ENCODE measurements around the gene SEBOX. TPM values are rescaled to one million over a fixed set of nuclear protein-coding genes. Genes with fewer than 3 reads are reported as not detected.

SEBOX gene
- total and polyA plus RNA-seq, 2 donors (not counting 1 experiment from before 2014, with no cell fraction given), result not detected

GRCh38 chr17:28328325-28328724 is 36.7 kb downstream of the SEBOX start:
- no peak overlapping the region for H2AFZ ChIP-seq (ENCODE audit: low read length)
- no peaks in the 10 kb centered on the region for H4K20me1 ChIP-seq (ENCODE audit: control insufficient read depth, extremely low read depth, insufficient read depth, low read length)
- H3K79me2 ChIP-seq (ENCODE audit: control insufficient read depth, insufficient read depth, low read length), result peaks cover 4% of the 10 kb centered on the region
- DNase-seq (ENCODE audit: low read depth in 2 of 2), result peak in 1 of 2 donors; percentile 44
- H3K9ac ChIP-seq (ENCODE audit: insufficient read depth, low read length), result no peak overlapping the region
- no peak overlapping the region for H3K4me2 ChIP-seq (ENCODE audit: extremely low read depth, insufficient read depth, low read length)
- no peaks in the 10 kb centered on the region for H3K27me3 ChIP-seq (ENCODE audit: control insufficient read depth, insufficient read depth, low read length)
- TF ChIP-seq CTCF (conservative IDR thresholded peaks at IDR 0.05 in 1 of 2, IDR thresholded peaks at IDR 0.05 in 1 of 2; ENCODE audit: low read depth in 1 of 2, low read length in 2 of 2) (no peak), EZH2 (IDR thresholded peaks at IDR 0.05; ENCODE audit: low read length, missing control alignments) (no peak)
- no peak overlapping the region for H3K27ac ChIP-seq (ENCODE audit: insufficient read depth, low read length)
- H3K4me1 ChIP-seq (ENCODE audit: control insufficient read depth, extremely low read depth, insufficient read depth, low read length), result peaks cover 3% of the 10 kb centered on the region
- no peak overlapping the region for H3K4me3 ChIP-seq (replicated peaks in 1 of 4; ENCODE audit: control extremely low read depth in 1 of 4, insufficient read depth in 1 of 4, low read depth in 3 of 4, low read length in 4 of 4)
- H3K9me3 ChIP-seq (ENCODE audit: control insufficient read depth, insufficient read depth, low read depth, low read length), result no peaks in the 10 kb centered on the region
- peaks cover 10% of the 10 kb centered on the region for H3K36me3 ChIP-seq (ENCODE audit: control insufficient read depth, insufficient read depth, low read length)

GRCh38 chr17:28327709-28328108 is 37.3 kb downstream of the SEBOX start:
- no peaks in the 10 kb centered on the region for H3K9me3 ChIP-seq (ENCODE audit: control insufficient read depth, insufficient read depth, low read depth, low read length)
- no peak overlapping the region for H3K27ac ChIP-seq (ENCODE audit: insufficient read depth, low read length)
- TF ChIP-seq CTCF (conservative IDR thresholded peaks at IDR 0.05 in 1 of 2, IDR thresholded peaks at IDR 0.05 in 1 of 2; ENCODE audit: low read depth in 1 of 2, low read length in 2 of 2) (peak in 1 of 2 donors; percentile 14), EZH2 (IDR thresholded peaks at IDR 0.05; ENCODE audit: low read length, missing control alignments) (no peak)
- H3K4me2 ChIP-seq (ENCODE audit: extremely low read depth, insufficient read depth, low read length), result no peak overlapping the region
- peaks cover 3% of the 10 kb centered on the region for H3K4me1 ChIP-seq (ENCODE audit: control insufficient read depth, extremely low read depth, insufficient read depth, low read length)
- no peak overlapping the region for H3K9ac ChIP-seq (ENCODE audit: insufficient read depth, low read length)
- H3K36me3 ChIP-seq (ENCODE audit: control insufficient read depth, insufficient read depth, low read length), result peaks cover 10% of the 10 kb centered on the region
- no peaks in the 10 kb centered on the region for H4K20me1 ChIP-seq (ENCODE audit: control insufficient read depth, extremely low read depth, insufficient read depth, low read length)
- H3K79me2 ChIP-seq (ENCODE audit: control insufficient read depth, insufficient read depth, low read length), result peaks cover 3% of the 10 kb centered on the region
- no peak overlapping the region for H3K4me3 ChIP-seq (replicated peaks in 1 of 4; ENCODE audit: control extremely low read depth in 1 of 4, insufficient read depth in 1 of 4, low read depth in 3 of 4, low read length in 4 of 4)
- H3K27me3 ChIP-seq (ENCODE audit: control insufficient read depth, insufficient read depth, low read length), result no peaks in the 10 kb centered on the region
- no peak overlapping the region for H2AFZ ChIP-seq (ENCODE audit: low read length)
- DNase-seq (ENCODE audit: low read depth in 2 of 2), result peak in 1 of 2 donors; percentile 49

GRCh38 chr17:28327031-28327607 is 37.9 kb downstream of the SEBOX start:
- Histone ChIP-seq H3K36me3 (ENCODE audit: control insufficient read depth, insufficient read depth, low read length) (peaks cover 10% of the 10 kb centered on the region), H3K27ac (ENCODE audit: insufficient read depth, low read length) (no peak overlapping the region), H3K9ac (ENCODE audit: insufficient read depth, low read length) (no peak overlapping the region), H3K27me3 (ENCODE audit: control insufficient read depth, insufficient read depth, low read length) (no peaks in the 10 kb centered on the region), H3K4me2 (ENCODE audit: extremely low read depth, insufficient read depth, low read length) (no peak overlapping the region), H2AFZ (ENCODE audit: low read length) (no peak overlapping the region), H3K4me3 (replicated peaks in 1 of 4; ENCODE audit: control extremely low read depth in 1 of 4, insufficient read depth in 1 of 4, low read depth in 3 of 4, low read length in 4 of 4) (no peak overlapping the region), H3K9me3 (ENCODE audit: control insufficient read depth, insufficient read depth, low read depth, low read length) (no peaks in the 10 kb centered on the region), H3K79me2 (ENCODE audit: control insufficient read depth, insufficient read depth, low read length) (peaks cover 3% of the 10 kb centered on the region), H4K20me1 (ENCODE audit: control insufficient read depth, extremely low read depth, insufficient read depth, low read length) (no peaks in the 10 kb centered on the region), H3K4me1 (ENCODE audit: control insufficient read depth, extremely low read depth, insufficient read depth, low read length) (peaks cover 3% of the 10 kb centered on the region)
- TF ChIP-seq EZH2 (IDR thresholded peaks at IDR 0.05; ENCODE audit: low read length, missing control alignments), result no peak
- no peak for TF ChIP-seq CTCF (conservative IDR thresholded peaks at IDR 0.05 in 1 of 2, IDR thresholded peaks at IDR 0.05 in 1 of 2; ENCODE audit: low read depth in 1 of 2, low read length in 2 of 2)
- no peak for DNase-seq (ENCODE audit: low read depth in 2 of 2)

All from fibroblast of lung (primary cell).